ENCODE results near the gene MTF1. TPM values are rescaled to one million over a fixed set of nuclear protein-coding genes. Genes with fewer than 3 reads are reported as not detected.
A peak's percentile ranks its signal among the peaks of the same experiment; 100 is the strongest.

MTF1 gene
- total RNA-seq, 1 donor from 2014 or later: 5.9 TPM

- no peak overlapping the region for H3K27ac ChIP-seq
- no peaks in the 10 kb centered on the region for H3F3A ChIP-seq (ENCODE audit: low read depth)
- no peak overlapping the region for H2AFZ ChIP-seq (replicated peaks)
- no peaks in the 10 kb centered on the region for H4K20me1 ChIP-seq (ENCODE audit: low read depth)
- no peaks in the 10 kb centered on the region for H3K9me3 ChIP-seq (ENCODE audit: low read depth)
- Mint-ChIP-seq H3K9me3 (no peaks in the 10 kb centered on the region), H3K4me1 (no peaks in the 10 kb centered on the region), H3K36me3 (peaks cover 9% of the 10 kb centered on the region), H3K27me3 (ENCODE audit: insufficient read depth, low read depth) (no peaks in the 10 kb centered on the region), H3K4me3 (no peak overlapping the region), H3K27ac (no peak overlapping the region)
- no peaks in the 10 kb centered on the region for H3K36me3 ChIP-seq
- H3K4me1 ChIP-seq: no peaks in the 10 kb centered on the region
- H3K4me2 ChIP-seq: no peak overlapping the region
- no peak for DNase-seq (ENCODE audit: low spot score)
- no peaks in the 10 kb centered on the region for H3K27me3 ChIP-seq
- H3K4me3 ChIP-seq: no peak overlapping the region
- H3K79me2 ChIP-seq (ENCODE audit: low read depth): no peaks in the 10 kb centered on the region
- H3K9ac ChIP-seq: no peak overlapping the region
- TF ChIP-seq, protein P1, sequence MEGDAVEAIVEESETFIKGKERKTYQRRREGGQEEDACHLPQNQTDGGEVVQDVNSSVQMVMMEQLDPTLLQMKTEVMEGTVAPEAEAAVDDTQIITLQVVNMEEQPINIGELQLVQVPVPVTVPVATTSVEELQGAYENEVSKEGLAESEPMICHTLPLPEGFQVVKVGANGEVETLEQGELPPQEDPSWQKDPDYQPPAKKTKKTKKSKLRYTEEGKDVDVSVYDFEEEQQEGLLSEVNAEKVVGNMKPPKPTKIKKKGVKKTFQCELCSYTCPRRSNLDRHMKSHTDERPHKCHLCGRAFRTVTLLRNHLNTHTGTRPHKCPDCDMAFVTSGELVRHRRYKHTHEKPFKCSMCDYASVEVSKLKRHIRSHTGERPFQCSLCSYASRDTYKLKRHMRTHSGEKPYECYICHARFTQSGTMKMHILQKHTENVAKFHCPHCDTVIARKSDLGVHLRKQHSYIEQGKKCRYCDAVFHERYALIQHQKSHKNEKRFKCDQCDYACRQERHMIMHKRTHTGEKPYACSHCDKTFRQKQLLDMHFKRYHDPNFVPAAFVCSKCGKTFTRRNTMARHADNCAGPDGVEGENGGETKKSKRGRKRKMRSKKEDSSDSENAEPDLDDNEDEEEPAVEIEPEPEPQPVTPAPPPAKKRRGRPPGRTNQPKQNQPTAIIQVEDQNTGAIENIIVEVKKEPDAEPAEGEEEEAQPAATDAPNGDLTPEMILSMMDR (IDR thresholded peaks at IDR 0.05): peak; percentile 24
- TF ChIP-seq EZH2phosphoT487 (IDR thresholded peaks at IDR 0.05) (no peak), EZH2 (IDR thresholded peaks at IDR 0.05) (no peak)
Measured at GRCh38 chr1:37875833-37876232, 16.4 kb upstream of the MTF1 start.

- Mint-ChIP-seq H3K27me3 (ENCODE audit: insufficient read depth, low read depth) (no peaks in the 10 kb centered on the region), H3K36me3 (peaks cover 15% of the 10 kb centered on the region), H3K27ac (no peak overlapping the region), H3K4me1 (no peaks in the 10 kb centered on the region), H3K9me3 (no peaks in the 10 kb centered on the region), H3K4me3 (no peak overlapping the region)
- Histone ChIP-seq H3K9ac (no peak overlapping the region), H3F3A (ENCODE audit: low read depth) (no peaks in the 10 kb centered on the region), H3K9me3 (ENCODE audit: low read depth) (no peaks in the 10 kb centered on the region), H3K27ac (no peak overlapping the region), H3K27me3 (no peaks in the 10 kb centered on the region), H3K4me2 (no peak overlapping the region), H3K36me3 (no peaks in the 10 kb centered on the region), H4K20me1 (ENCODE audit: low read depth) (no peaks in the 10 kb centered on the region), H3K4me1 (no peaks in the 10 kb centered on the region), H3K4me3 (no peak overlapping the region), H2AFZ (replicated peaks) (no peak overlapping the region), H3K79me2 (ENCODE audit: low read depth) (no peaks in the 10 kb centered on the region)
- no peak for DNase-seq (ENCODE audit: low spot score)
- TF ChIP-seq, protein P1 (IDR thresholded peaks at IDR 0.05): no peak
- TF ChIP-seq EZH2phosphoT487 (IDR thresholded peaks at IDR 0.05): no peak
- no peak for TF ChIP-seq EZH2 (IDR thresholded peaks at IDR 0.05)
Measured at GRCh38 chr1:37872692-37873091, 13.3 kb upstream of the MTF1 start.

- H3K27me3 Mint-ChIP-seq (ENCODE audit: insufficient read depth, low read depth): peaks cover 3% of the 10 kb centered on the region
- TF ChIP-seq, protein P1 (IDR thresholded peaks at IDR 0.05): no peak
- TF ChIP-seq EZH2 (IDR thresholded peaks at IDR 0.05): no peak
- TF ChIP-seq EZH2phosphoT487 (IDR thresholded peaks at IDR 0.05): no peak
- Histone ChIP-seq H4K20me1 (ENCODE audit: low read depth) (no peaks in the 10 kb centered on the region), H2AFZ (replicated peaks) (no peak overlapping the region), H3K36me3 (no peaks in the 10 kb centered on the region), H3F3A (ENCODE audit: low read depth) (no peaks in the 10 kb centered on the region), H3K79me2 (ENCODE audit: low read depth) (no peaks in the 10 kb centered on the region), H3K4me3 (no peak overlapping the region), H3K9me3 (ENCODE audit: low read depth) (no peaks in the 10 kb centered on the region), H3K9ac (no peak overlapping the region), H3K4me2 (no peak overlapping the region), H3K27ac (no peak overlapping the region), H3K27me3 (no peaks in the 10 kb centered on the region), H3K4me1 (no peaks in the 10 kb centered on the region)
- no peak for DNase-seq (ENCODE audit: low spot score)
- peaks cover 10% of the 10 kb centered on the region for H3K36me3 Mint-ChIP-seq
- no peaks in the 10 kb centered on the region for H3K9me3 Mint-ChIP-seq
- no peak overlapping the region for H3K4me3 Mint-ChIP-seq
- no peaks in the 10 kb centered on the region for H3K4me1 Mint-ChIP-seq
- no peak overlapping the region for H3K27ac Mint-ChIP-seq
Measured at GRCh38 chr1:37868466-37868865, 9.1 kb upstream of the MTF1 start.

Measured in neural progenitor cell (in vitro differentiated cells).